Body of pancreas (tissue), 4 donors: ENCODE measurements around the gene MYO16. TPM values are rescaled to one million over a fixed set of nuclear protein-coding genes. Genes with fewer than 3 reads are reported as not detected.

Experiments
- ATAC-seq: fragments of 150-250 bp; one replicate; pipeline ENCODE4 v1.9.1; 2016
- DNase-seq, 4 donors: peaks; one replicate each; pipeline ENCODE4 v3.0.0-alpha.2; 2019
- H3K27ac ChIP-seq, 4 donors: fragments of 200-600 bp; sonication (generic); 1 replicate in 3 of 4; 2 replicates in 1 of 4; pipeline versions ENCODE4 v1.5.1 to v1.6.1; 2016 to 2019; ENCODE audit warnings: mild to moderate bottlenecking in 1 of 4, mixed read lengths in 1 of 4, moderate library complexity in 1 of 4
- H3K27me3 ChIP-seq, 2 donors: fragments of 200-600 bp; sonication (generic); one replicate each; pipeline ENCODE4 v1.6.0; 2016; ENCODE audit warnings: mild to moderate bottlenecking in 1 of 2
- H3K36me3 ChIP-seq, 2 donors: fragments of 200-600 bp; sonication (generic); replicated peaks in 1 of 2; 2 replicates each; pipeline ENCODE4 v1.5.1; 2016; ENCODE audit warnings: low read depth in 2 of 2; ENCODE audit not compliant: insufficient read depth in 1 of 2
- H3K4me1 ChIP-seq: fragments of 200-600 bp; sonication (generic); one replicate; pipeline ENCODE4 v1.6.0; 2016
- H3K4me3 ChIP-seq, 2 donors: fragments of 200-600 bp; sonication (generic); 1 replicate in 1 of 2; 2 replicates in 1 of 2; pipeline ENCODE4 v1.5.1; 2016 to 2019
- H3K9me3 ChIP-seq, 3 donors: fragments of 200-600 bp; sonication (generic); 1 replicate in 2 of 3; 2 replicates in 1 of 3; pipeline ENCODE4 v1.5.1; 2016
- POLR2A ChIP-seq, 3 donors: fragments of 450-650 bp; IDR thresholded peaks; one replicate each; pipeline ENCODE4 v1.6.1; 2016; ENCODE audit warnings: antibody characterized with exemption in 3 of 3, mild to moderate bottlenecking in 2 of 3
- WGBS, 2 donors: methylation state at CpG; one replicate each; pipeline ENCODE4 v1.1.5; 2017; 5-methylcytosine and 5-hydroxymethylcytosine counted together
- intact Hi-C: fragments of 100-400 bp; cut with DNase I; formaldehyde crosslinking; loops from one replicate; pipeline ENCODE4 v1.15.1; 2023
- total RNA-seq, 2 donors: library from RNA; depleted of rRNA; stranded (reverse); fragments of >200 nt; gene quantifications; one replicate each; pipeline ENCODE4 v1.1.0, GENCODE V29; 2016
- TF ChIP-seq, protein P1 (sequence below), 7 experiments: fragments of 450-650 bp in 4 of 7; fragments of 200-600 bp in 3 of 7; sonication (generic) in 3 of 7; IDR thresholded peaks; one replicate each; pipeline ENCODE4 v1.5.1; 2016 to 2019; ENCODE audit warnings: antibody characterized with exemption in 7 of 7

Gene MYO16
- total RNA-seq, 2 donors from 2014 or later = under 0.01 to 0.78 TPM

DNA sequence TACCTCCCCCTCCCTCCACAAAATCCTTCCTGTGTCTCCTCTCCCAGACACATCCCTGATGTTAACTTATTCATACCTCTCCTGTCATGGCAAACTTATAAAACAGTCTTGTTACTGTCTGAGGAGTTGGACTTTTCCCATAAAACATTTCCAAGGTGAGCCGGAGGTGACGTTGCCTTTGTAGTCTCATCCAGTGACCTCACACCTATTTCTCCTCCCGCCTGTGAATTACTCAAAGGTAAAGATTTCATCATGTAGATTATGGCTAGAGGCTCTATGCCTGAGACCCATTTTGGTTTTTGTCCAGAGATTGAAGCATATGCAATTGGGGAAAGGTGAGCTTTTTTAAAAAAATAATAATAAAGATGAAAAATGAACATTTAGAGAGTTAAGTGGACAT lies 529.0 kb downstream of the MYO16 start:
- Histone ChIP-seq H3K4me1 (no peaks in the 10 kb centered on the region), H3K36me3 (no peaks in the 10 kb centered on the region), H3K9me3 (no peaks in the 10 kb centered on the region), H3K4me3 (no peak overlapping the region), H3K27ac (no peak overlapping the region), H3K27me3 (no peaks in the 10 kb centered on the region)
- no peak for ATAC-seq
- 83 to 85% methylated on average over 3 of the region's 3 CpGs for WGBS, 2 donors
- DNase-seq = no peak
- intact Hi-C loops = no loop called here
- TF ChIP-seq, protein P1, sequence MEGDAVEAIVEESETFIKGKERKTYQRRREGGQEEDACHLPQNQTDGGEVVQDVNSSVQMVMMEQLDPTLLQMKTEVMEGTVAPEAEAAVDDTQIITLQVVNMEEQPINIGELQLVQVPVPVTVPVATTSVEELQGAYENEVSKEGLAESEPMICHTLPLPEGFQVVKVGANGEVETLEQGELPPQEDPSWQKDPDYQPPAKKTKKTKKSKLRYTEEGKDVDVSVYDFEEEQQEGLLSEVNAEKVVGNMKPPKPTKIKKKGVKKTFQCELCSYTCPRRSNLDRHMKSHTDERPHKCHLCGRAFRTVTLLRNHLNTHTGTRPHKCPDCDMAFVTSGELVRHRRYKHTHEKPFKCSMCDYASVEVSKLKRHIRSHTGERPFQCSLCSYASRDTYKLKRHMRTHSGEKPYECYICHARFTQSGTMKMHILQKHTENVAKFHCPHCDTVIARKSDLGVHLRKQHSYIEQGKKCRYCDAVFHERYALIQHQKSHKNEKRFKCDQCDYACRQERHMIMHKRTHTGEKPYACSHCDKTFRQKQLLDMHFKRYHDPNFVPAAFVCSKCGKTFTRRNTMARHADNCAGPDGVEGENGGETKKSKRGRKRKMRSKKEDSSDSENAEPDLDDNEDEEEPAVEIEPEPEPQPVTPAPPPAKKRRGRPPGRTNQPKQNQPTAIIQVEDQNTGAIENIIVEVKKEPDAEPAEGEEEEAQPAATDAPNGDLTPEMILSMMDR (IDR thresholded peaks at IDR 0.05) = no peak
- TF ChIP-seq POLR2A (IDR thresholded peaks at IDR 0.05) = no peak

DNA sequence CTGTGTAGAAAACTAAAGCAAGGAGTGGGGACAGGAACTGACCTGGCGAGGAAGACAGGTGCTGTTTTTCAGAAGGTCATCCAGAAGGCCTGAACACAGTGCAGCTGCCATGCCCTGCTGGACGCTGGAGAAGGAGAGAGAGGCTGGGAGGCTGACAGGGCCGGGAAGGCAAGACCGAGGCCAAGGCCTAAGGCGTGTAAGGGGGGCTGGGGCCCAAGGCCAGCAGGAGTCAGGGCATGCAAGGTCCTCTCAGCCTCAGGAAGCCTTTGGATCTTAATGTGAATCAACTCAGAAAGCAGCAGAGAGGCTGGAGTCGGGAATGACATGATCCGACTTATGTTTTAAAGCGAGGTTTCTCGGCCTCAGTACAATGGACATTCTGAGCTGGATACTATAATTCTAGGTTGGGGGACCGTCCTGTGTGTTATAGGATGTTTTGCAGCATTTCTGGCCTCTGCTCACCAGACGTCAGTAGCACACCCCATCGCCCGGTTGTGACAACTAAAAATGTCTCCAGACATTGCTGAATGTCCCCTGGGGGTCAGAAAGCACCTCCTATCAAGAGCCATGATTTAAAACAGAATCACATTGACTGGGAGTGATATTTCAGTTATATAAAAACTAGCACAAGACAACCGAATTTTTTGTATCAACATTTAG lies 530.4 kb downstream of the MYO16 start:
- WGBS, 2 donors = 71 to 73% methylated on average over 14 of the region's 14 CpGs
- no peaks in the 10 kb centered on the region for H3K4me1 ChIP-seq
- ATAC-seq (no peak), DNase-seq (no peak)
- TF ChIP-seq POLR2A (IDR thresholded peaks at IDR 0.05) = no peak
- TF ChIP-seq, protein P1 (IDR thresholded peaks at IDR 0.05) = no peak
- intact Hi-C loops = no loop called here
- H3K4me3 ChIP-seq = no peak overlapping the region
- H3K36me3 ChIP-seq = no peaks in the 10 kb centered on the region
- H3K9me3 ChIP-seq = no peaks in the 10 kb centered on the region
- no peaks in the 10 kb centered on the region for H3K27me3 ChIP-seq
- H3K27ac ChIP-seq = no peak overlapping the region

DNA sequence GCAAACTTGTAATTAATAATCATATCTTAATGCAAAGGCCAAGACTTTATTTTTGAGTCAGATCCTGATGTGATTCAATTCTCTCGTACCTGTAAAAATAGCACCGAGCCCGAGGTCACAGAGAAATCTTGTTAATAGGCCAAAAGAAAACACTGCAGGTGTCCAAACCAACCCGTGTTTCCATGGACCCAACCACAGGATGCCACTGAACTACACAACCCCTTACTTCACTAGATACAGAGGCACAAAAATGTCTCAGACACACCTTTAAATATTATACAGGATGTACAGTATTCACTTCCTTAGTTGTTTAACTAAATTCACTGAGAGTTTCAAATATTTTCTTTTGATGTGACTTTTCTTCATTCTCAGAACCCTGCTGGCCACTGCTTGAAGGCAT lies 530.9 kb downstream of the MYO16 start:
- no peak for TF ChIP-seq POLR2A (IDR thresholded peaks at IDR 0.05)
- TF ChIP-seq, protein P1 (IDR thresholded peaks at IDR 0.05) = no peak
- Histone ChIP-seq H3K36me3 (no peaks in the 10 kb centered on the region), H3K4me3 (no peak overlapping the region), H3K9me3 (no peaks in the 10 kb centered on the region), H3K4me1 (no peaks in the 10 kb centered on the region), H3K27ac (no peak overlapping the region), H3K27me3 (no peaks in the 10 kb centered on the region)
- WGBS, 2 donors = 80 to 82% methylated on average over 4 of the region's 4 CpGs
- intact Hi-C loops = no loop called here
- ATAC-seq (no peak), DNase-seq (no peak)

DNA sequence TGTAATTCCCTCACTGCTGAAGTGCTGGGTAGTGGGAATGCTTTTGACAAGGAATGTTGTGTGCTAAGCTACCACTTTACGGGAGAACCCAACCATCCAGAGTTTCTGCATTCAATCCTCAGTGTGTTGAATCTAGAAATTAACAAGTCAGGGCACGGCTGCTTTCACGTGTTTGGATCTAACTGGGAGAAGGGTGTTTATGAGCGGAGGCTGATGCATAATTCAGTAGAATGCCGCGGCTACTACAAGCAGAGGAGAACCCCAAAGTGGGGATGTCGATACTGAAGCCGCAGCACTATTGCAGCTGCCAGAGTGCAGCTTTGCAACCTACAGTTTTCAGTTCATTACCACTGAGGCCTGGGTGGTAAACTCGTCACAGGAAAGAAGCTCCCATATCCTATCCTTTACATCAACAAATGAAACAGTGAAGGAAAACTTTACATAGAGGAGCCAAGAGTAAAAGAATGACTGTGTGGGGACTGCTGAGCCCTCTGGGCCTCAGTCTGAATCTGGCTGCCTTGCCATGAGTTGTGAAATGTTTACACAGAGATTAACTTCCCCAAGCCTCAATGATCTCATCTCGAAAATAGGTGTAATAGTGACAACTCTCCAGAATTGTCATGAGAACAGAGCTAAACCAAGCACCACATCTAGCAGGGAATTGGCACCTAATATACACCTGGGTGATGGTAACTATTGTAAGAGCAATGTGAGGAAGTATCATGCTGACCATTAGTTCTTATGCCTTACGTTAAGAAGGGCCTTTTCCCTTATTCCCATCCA lies 531.7 kb downstream of the MYO16 start:
- Histone ChIP-seq H3K27me3 (no peaks in the 10 kb centered on the region), H3K4me3 (no peak overlapping the region), H3K27ac (no peak overlapping the region), H3K36me3 (no peaks in the 10 kb centered on the region), H3K9me3 (no peaks in the 10 kb centered on the region), H3K4me1 (no peaks in the 10 kb centered on the region)
- TF ChIP-seq POLR2A (IDR thresholded peaks at IDR 0.05) = no peak
- TF ChIP-seq, protein P1 (IDR thresholded peaks at IDR 0.05) = no peak
- DNase-seq (no peak), ATAC-seq (no peak)
- 85 to 86% methylated on average over 11 of the region's 11 CpGs for WGBS, 2 donors
- intact Hi-C loops = no loop called here
